Epithelial cell of alveolus of lung (primary cell): ENCODE measurements around the gene MYH10. TPM values are rescaled to one million over a fixed set of nuclear protein-coding genes. Genes with fewer than 3 reads are reported as not detected.

ENCODE experiments used
- total RNA-seq: library from RNA; depleted of rRNA; stranded (reverse); fragments of >200 nt; gene quantifications from 2 replicates; pipeline ENCODE4 v1.2.1, GENCODE V29; 2015

The MYH10 gene
- total RNA-seq: 43.0 and 62.6 TPM in 2 replicates

GRCh38 chr17:8630227-8630801, at the start of gene MYH10:
MYH10 (minus strand) TSS chr17:8630725; CDS start chr17:8623246, 7,479 bp downstream.

DNA sequence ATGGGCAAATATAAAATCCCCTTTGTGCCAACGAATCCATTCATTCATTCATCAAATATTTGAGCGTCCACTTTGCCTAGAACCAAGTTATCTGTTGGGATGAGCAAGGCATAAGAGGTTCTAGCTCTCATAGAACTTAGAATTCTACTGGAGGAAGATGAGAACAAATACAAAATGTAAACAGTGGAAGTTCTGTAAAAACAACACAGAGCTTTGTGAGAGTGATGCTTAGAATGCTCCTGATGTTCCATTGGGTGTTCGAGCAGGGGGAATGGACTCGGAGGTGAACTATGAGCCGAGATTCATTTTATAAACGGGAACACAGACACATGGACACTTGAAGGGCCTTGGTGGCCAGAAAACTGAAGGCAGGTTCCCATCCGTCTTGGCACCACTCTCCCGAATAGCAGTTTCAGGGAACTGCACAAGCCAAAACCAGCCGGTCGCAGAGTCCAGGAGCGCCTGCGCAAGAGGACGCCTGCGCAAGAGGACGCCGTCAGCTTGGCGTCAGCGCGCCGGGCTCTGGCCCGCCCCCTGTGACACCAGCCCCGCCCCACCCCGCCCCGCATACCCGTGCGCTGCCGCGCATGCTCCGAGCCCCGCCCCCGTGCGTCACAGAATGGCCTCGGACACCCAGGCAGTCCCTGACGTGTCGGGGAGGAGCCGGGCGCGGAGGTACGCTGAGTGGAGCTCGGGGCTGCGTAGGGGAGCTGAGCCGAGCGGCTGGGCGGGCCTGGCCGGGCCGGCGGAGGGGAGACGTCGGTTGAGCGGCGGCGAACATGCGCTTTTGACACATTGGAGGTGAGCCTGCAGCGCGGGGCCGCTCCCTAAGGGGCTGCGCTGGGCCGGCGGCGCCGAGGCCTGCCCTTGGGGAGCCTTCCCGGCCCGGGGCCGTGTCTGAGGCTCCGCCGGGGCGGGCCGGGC, 195.0 kb downstream of the MYH10 start, which contains the start of gene NDEL1:
NDEL1 (plus strand) TSS at position 640 of the 924 bp plus-strand sequence. CDS start 8,388 bp downstream, outside the sequence.

Other genes starting within 250 kb of the MYH10 start
- 3,504 and 6,849 TPM in 2 replicates for gene RPL26, start 247.5 kb downstream of the MYH10 start, total RNA-seq
- gene RNF222, start 232.9 kb downstream of the MYH10 start, total RNA-seq: not detected in 2 replicates
- 48.0 and 55.3 TPM in 2 replicates for gene NDEL1, start 194.8 kb downstream of the MYH10 start, total RNA-seq
- gene CCDC42, start 114.1 kb upstream of the MYH10 start, total RNA-seq: 0.13 TPM in 1 of 2 replicates, not detected in the other
- not detected in 2 replicates for gene SPDYE4, start 127.8 kb upstream of the MYH10 start, total RNA-seq
- gene MFSD6L, start 168.6 kb upstream of the MYH10 start, total RNA-seq: not detected in 2 replicates
- not detected in 2 replicates for gene PIK3R6, start 236.9 kb upstream of the MYH10 start, total RNA-seq